ENCODE measurements around the gene PDE1A.

DNA sequence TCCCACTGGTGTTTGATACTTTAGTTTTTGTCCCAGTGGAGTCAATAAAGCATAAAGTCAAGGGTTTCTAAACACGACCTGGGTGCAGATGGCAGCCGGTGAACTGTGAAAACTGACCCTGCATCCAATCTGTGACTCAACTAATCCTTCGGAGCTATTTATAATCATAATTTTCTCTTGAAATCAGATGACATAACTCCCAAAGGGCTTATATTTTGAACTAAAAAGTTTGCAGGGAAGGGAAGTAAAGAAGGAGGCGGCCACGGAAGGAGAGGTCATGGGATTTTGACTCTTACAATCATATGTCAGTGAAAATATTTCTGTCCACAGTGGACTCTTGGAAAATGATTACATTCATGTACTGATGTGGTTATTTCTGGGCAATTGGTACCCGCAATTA, 178.5 kb downstream of the PDE1A start:
- TF ChIP-seq, protein P1, sequence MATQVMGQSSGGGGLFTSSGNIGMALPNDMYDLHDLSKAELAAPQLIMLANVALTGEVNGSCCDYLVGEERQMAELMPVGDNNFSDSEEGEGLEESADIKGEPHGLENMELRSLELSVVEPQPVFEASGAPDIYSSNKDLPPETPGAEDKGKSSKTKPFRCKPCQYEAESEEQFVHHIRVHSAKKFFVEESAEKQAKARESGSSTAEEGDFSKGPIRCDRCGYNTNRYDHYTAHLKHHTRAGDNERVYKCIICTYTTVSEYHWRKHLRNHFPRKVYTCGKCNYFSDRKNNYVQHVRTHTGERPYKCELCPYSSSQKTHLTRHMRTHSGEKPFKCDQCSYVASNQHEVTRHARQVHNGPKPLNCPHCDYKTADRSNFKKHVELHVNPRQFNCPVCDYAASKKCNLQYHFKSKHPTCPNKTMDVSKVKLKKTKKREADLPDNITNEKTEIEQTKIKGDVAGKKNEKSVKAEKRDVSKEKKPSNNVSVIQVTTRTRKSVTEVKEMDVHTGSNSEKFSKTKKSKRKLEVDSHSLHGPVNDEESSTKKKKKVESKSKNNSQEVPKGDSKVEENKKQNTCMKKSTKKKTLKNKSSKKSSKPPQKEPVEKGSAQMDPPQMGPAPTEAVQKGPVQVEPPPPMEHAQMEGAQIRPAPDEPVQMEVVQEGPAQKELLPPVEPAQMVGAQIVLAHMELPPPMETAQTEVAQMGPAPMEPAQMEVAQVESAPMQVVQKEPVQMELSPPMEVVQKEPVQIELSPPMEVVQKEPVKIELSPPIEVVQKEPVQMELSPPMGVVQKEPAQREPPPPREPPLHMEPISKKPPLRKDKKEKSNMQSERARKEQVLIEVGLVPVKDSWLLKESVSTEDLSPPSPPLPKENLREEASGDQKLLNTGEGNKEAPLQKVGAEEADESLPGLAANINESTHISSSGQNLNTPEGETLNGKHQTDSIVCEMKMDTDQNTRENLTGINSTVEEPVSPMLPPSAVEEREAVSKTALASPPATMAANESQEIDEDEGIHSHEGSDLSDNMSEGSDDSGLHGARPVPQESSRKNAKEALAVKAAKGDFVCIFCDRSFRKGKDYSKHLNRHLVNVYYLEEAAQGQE (IDR thresholded peaks at IDR 0.05; ENCODE audit: insufficient read depth in 1 of 2, low read depth in 2 of 2, low read length in 2 of 2), result no peak
- TF ChIP-seq POLR2AphosphoS5 (IDR thresholded peaks at IDR 0.05; ENCODE audit: low read depth, low read length) (no peak), TAF1 (IDR thresholded peaks at IDR 0.05; ENCODE audit: borderline replicate concordance, insufficient read depth, low read length) (no peak)
